Adrenal gland (tissue), 12 donors: ENCODE measurements around the gene APLP1. TPM values are rescaled to one million over a fixed set of nuclear protein-coding genes. Genes with fewer than 3 reads are reported as not detected.
A peak's percentile ranks its signal among the peaks of the same experiment; 100 is the strongest.
"Not testable (repeated sequence)": the region's sequence is repeated elsewhere in the genome, so short reads cannot be mapped to it uniquely, and the experiment has no call there.

Source experiments
- DNase-seq, 7 donors: peaks; one replicate each; pipeline ENCODE4 v3.0.0-alpha.2; 2019 to 2020
- H3K27ac ChIP-seq, 5 donors: fragments of 200-600 bp; sonication (generic) in 4 of 5; 1 replicate in 3 of 5; 2 replicates in 2 of 5; pipeline versions ENCODE4 v1.5.1 to v1.8.0; 2016 to 2020; ENCODE audit warnings: mild to moderate bottlenecking in 1 of 5
- H3K27me3 ChIP-seq: fragments of 200-600 bp; 2 replicates; pipeline ENCODE4 v1.8.0; 2021
- H3K36me3 ChIP-seq, 2 donors: fragments of 200-600 bp; replicated peaks in 1 of 2; 1 replicate in 1 of 2; 2 replicates in 1 of 2; pipeline versions ENCODE4 v1.5.1 to v1.8.0; 2018 to 2022
- H3K4me1 ChIP-seq, 2 donors: fragments of 200-600 bp; replicated peaks in 1 of 2; 1 replicate in 1 of 2; 2 replicates in 1 of 2; pipeline versions ENCODE4 v1.5.1 to v1.8.0; 2018 to 2021
- H3K4me3 ChIP-seq, 4 donors: fragments of 200-600 bp; sonication (generic) in 3 of 4; one replicate each; pipeline ENCODE4 v1.5.1; 2016 to 2018
- H3K9me3 ChIP-seq, 3 donors: fragments of 200-600 bp; sonication (generic) in 1 of 3; replicated peaks in 1 of 3; 1 replicate in 2 of 3; 2 replicates in 1 of 3; pipeline versions ENCODE4 v1.5.1 to v1.8.0; 2016 to 2021
- CTCF ChIP-seq, 6 experiments: fragments of 450-650 bp in 4 of 6; fragments of 200-600 bp in 2 of 6; sonication (generic) in 1 of 6; IDR thresholded peaks; 1 replicate in 5 of 6; 2 replicates in 1 of 6; pipeline versions ENCODE4 v1.5.1 to v1.8.0; 2016 to 2021; ENCODE audit warnings: antibody characterized with exemption in 6 of 6, mild to moderate bottlenecking in 2 of 6, moderate library complexity in 1 of 6
- POLR2A ChIP-seq, 2 donors: fragments of 450-650 bp; IDR thresholded peaks; one replicate each; pipeline ENCODE4 v1.6.1; 2017; ENCODE audit warnings: antibody characterized with exemption in 2 of 2, mild to moderate bottlenecking in 2 of 2, moderate library complexity in 1 of 2
- WGBS, 4 donors: extraction: QIAGEN DNeasy Blood & Tissue Kit in 2 of 4; methylation state at CpG; one replicate each; pipeline versions ENCODE4 v1.1.5 to v1.1.7; 2013 to 2017; 5-methylcytosine and 5-hydroxymethylcytosine counted together
- intact Hi-C, 2 donors: fragments of 100-400 bp; cut with DNase I; formaldehyde crosslinking; loops; one replicate each; pipeline versions ENCODE4 v1.14.1 to v1.15.0; 2022 to 2023
- polyA plus RNA-seq, 3 donors: library from polyadenylated mRNA; stranded (reverse); fragments of 200-250 nt in 2 of 3; fragments of 350-450 nt in 1 of 3; fragmentation: Illumina TruSeq in 1 of 3; extraction: RNeasy Lipid Tissue Mini Kit (QIAGEN cat#74804) in 1 of 3; gene quantifications; one replicate each; pipeline ENCODE4 v1.2.3, GENCODE V29; 2013 to 2014
- total RNA-seq, 9 donors: library from RNA; depleted of rRNA in 4 of 9; stranded (reverse); fragments of >200 nt in 4 of 9; fragments of 120-200 nt in 1 of 9; fragmentation: NEBNext Ultra II Directional in 1 of 9; extraction: Animal tissue kit (Norgen Biotek cat#: 25700) in 1 of 9; gene quantifications; one replicate each; pipeline versions ENCODE4 v1.1.0 to v1.2.4, GENCODE V29; 2013 to 2023
- donor health status: healthy with polysubstance abuse.
- donor health status: Bipolar disorder and iron deficiency.
- donor health status: DM: yes; HTN: yes; CAD: no.
- donor health status: DM: no; HTN: no; CAD: no.
- donor health status: DM: no; HTN: no; CAD: no.
- donor health status: DM: yes; HTN: yes; CAD: no.

APLP1 gene
- total and polyA plus RNA-seq, 12 donors: 1.0 to 278 (median 31.0) TPM

GRCh38 chr19:35907377-35907745 lies 39.0 kb downstream of the APLP1 start:
- Histone ChIP-seq H3K27me3 (no peaks in the 10 kb centered on the region), H3K9me3 (no peaks in the 10 kb centered on the region), H3K27ac (peak overlapping the region in 3 of 5 donors; percentile 59 to 89 (median 64)), H3K4me3 (peak overlapping the region in 1 of 4 donors; percentile 20), H3K36me3 (no peaks in the 10 kb centered on the region), H3K4me1 (no peaks in the 10 kb centered on the region)
- DNase-seq: no peak
- TF ChIP-seq POLR2A (IDR thresholded peaks at IDR 0.05) (no peak), CTCF (IDR thresholded peaks at IDR 0.05) (no peak)
- intact Hi-C loops: no loop called here
- WGBS, 4 donors: 46 to 74% (median 53%) methylated on average over 6 to 12 of the region's 12 CpGs

GRCh38 chr19:35908010-35908441 lies 39.7 kb downstream of the APLP1 start, which contains the start of gene TYROBP:
TYROBP (minus strand) TSS chr19:35908295; CDS start chr19:35908228, 67 bp downstream.
- H3K27me3 ChIP-seq: no peaks in the 10 kb centered on the region
- H3K4me3 ChIP-seq: peak within 1 kb of the TSS in 1 of 4 donors; percentile 20
- DNase-seq: peak in 3 of 7 donors; percentile 37 to 41 (median 40)
- no peaks in the 10 kb centered on the region for H3K36me3 ChIP-seq
- no peaks in the 10 kb centered on the region for H3K9me3 ChIP-seq
- TF ChIP-seq POLR2A (IDR thresholded peaks at IDR 0.05): peak in 1 of 2 donors; percentile 23
- TF ChIP-seq CTCF (IDR thresholded peaks at IDR 0.05): no peak
- H3K27ac ChIP-seq: peak within 1 kb of the TSS; percentile 3 to 89 (median 59)
- intact Hi-C loops: no loop called here
- 59 to 69% (median 65%) methylated on average over 9 of the region's 9 CpGs for WGBS, 4 donors
- H3K4me1 ChIP-seq: no peaks in the 10 kb centered on the region

GRCh38 chr19:35908973-35909683 lies 40.8 kb downstream of the APLP1 start:
- peak; percentile 60 to 85 (median 76) for DNase-seq
- H3K4me1 ChIP-seq: no peaks in the 10 kb centered on the region
- intact Hi-C loops: no loop called here

GRCh38 chr19:35909684-35910035 lies 41.3 kb downstream of the APLP1 start:
- WGBS, 4 donors: 59 to 63% (median 62%) methylated on average over 6 of the region's 6 CpGs; no CpG with 5 or more reads in 1 of the 4 donors
- intact Hi-C loops: no loop called here
- peak overlapping the region in 3 of 5 donors; percentile 41 to 83 (median 67) for H3K27ac ChIP-seq

More at GRCh38 chr19:35908973-35909683, 40.8 kb downstream of the APLP1 start:
- Histone ChIP-seq H3K4me3 (no peak overlapping the region), H3K27me3 (no peaks in the 10 kb centered on the region), H3K9me3 (no peaks in the 10 kb centered on the region), H3K36me3 (no peaks in the 10 kb centered on the region), H3K27ac (peak overlapping the region in 4 of 5 donors; percentile 3 to 89 (median 66))
- TF ChIP-seq POLR2A (IDR thresholded peaks at IDR 0.05) (no peak), CTCF (IDR thresholded peaks at IDR 0.05) (no peak)
- 56 to 72% (median 70%) methylated on average over 9 to 10 of the region's 10 CpGs for WGBS, 4 donors

GRCh38 chr19:35910355-35910754 lies 42.0 kb downstream of the APLP1 start:
- H3K27ac ChIP-seq, H3K4me3 ChIP-seq, H3K36me3 ChIP-seq, intact Hi-C loops, H3K27me3 ChIP-seq, H3K4me1 ChIP-seq, H3K9me3 ChIP-seq, DNase-seq: not testable (repeated sequence)
- WGBS, 4 donors: 83 to 88% (median 86%) methylated on average over 14 of the region's 14 CpGs

More at GRCh38 chr19:35909684-35910035, 41.3 kb downstream of the APLP1 start:
- no peaks in the 10 kb centered on the region for H3K4me1 ChIP-seq
- H3K4me3 ChIP-seq: no peak overlapping the region
- no peaks in the 10 kb centered on the region for H3K36me3 ChIP-seq
- H3K9me3 ChIP-seq: no peaks in the 10 kb centered on the region
- H3K27me3 ChIP-seq: no peaks in the 10 kb centered on the region
- DNase-seq: no peak
- no peak for TF ChIP-seq CTCF (IDR thresholded peaks at IDR 0.05)
